ENCODE data around the gene SLC39A11.

The SLC39A11 gene

DNA sequence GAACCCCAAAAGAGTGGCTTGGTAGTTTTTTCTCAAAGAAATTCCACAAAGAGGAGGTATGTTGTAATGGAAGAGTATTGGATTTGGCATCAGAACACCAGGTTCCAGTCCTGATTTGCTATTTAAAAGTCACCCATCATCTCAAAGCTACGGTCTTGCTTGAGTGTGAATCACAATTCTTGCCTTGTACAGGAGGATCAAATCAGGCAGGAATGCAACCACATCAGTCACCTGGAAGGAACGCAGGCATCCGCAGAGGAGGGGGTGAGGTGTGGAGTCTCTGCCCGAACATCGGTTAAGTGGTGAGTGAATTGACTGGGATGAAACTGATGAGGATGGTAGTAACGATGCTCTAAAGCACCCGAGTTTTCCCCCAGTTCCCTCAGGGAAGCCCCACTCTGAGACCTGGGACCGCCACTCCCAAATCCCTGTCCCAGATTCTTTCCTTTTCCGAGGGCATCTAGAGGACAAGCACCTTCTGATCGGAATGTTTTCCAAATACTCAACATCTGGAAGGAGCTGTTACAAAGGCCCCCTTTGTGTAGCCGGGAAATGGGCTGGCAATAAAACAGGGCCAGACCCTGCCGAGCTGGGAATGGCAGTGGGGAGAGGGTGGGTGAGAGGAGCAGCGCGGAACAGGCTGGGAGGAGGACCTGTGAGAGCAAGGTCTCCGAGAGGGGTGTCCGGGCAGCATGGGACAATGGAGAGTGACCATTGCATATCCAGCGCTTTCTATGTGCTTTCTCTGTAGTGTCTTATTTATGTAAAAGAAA is 469.6 kb downstream of the SLC39A11 start:
- TF ChIP-seq, protein P1, sequence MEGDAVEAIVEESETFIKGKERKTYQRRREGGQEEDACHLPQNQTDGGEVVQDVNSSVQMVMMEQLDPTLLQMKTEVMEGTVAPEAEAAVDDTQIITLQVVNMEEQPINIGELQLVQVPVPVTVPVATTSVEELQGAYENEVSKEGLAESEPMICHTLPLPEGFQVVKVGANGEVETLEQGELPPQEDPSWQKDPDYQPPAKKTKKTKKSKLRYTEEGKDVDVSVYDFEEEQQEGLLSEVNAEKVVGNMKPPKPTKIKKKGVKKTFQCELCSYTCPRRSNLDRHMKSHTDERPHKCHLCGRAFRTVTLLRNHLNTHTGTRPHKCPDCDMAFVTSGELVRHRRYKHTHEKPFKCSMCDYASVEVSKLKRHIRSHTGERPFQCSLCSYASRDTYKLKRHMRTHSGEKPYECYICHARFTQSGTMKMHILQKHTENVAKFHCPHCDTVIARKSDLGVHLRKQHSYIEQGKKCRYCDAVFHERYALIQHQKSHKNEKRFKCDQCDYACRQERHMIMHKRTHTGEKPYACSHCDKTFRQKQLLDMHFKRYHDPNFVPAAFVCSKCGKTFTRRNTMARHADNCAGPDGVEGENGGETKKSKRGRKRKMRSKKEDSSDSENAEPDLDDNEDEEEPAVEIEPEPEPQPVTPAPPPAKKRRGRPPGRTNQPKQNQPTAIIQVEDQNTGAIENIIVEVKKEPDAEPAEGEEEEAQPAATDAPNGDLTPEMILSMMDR (IDR thresholded peaks at IDR 0.05; ENCODE audit: insufficient read depth, low read length, missing control alignments), result no peak
- no peak for DNase-seq (ENCODE audit: low read depth, low spot score)
- H3K4me3 ChIP-seq (ENCODE audit: low read depth, low read length), result no peak overlapping the region
- CTCF ChIA-PET, result interaction anchor here (1.6 to 6.6 kb wide), 2 partner anchors 9 to 64 kb away, joined by 4 to 46 read pairs; no protein-coding TSS in a partner anchor
- POLR2A ChIA-PET, result interaction anchor here (0.7 kb wide), 1 partner anchor 20 kb away, joined by 3 read pairs; no protein-coding TSS in a partner anchor

DNA sequence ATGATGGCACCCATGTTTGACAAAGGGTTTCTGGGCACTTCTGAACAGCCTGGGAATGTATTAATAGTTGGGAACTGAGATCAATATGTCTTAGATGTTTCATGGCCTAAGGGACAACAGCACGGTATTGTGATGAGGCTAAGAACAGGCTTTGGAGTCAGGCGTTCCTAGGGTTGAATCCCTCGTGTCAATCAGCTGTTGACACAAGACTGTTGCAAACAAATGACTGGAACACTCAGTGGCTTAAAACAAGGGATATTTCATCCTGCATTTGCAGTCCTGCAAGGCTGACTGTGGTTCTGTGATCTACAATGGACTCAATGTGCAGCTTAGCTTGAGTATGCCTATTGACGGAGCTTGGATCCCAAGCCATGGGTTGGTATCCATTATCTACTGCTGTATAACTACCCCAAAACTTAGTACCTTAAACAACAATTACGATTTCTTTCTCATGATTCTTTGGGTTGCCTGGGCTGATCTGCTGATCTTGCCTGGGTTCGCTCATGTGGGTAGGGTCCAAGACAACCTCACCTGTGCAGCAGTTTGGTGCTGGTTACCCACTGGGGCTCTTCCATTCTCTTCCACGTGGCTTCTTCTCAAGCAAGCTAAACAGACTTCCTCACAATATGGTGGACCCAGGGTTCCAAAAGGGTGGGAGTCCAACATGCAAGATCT is 472.4 kb downstream of the SLC39A11 start:
- no peak overlapping the region for H3K4me3 ChIP-seq (ENCODE audit: low read depth, low read length)
- ChIA-PET CTCF (interaction anchor here (1.6 kb wide), 1 partner anchor 60 kb away, joined by 7 read pairs; no protein-coding TSS in a partner anchor), POLR2A (interaction anchor here (0.6 kb wide), 1 partner anchor 205 kb away, joined by 5 read pairs; no protein-coding TSS in a partner anchor)
- TF ChIP-seq, protein P1 (IDR thresholded peaks at IDR 0.05; ENCODE audit: insufficient read depth, low read length, missing control alignments), result no peak
- DNase-seq (ENCODE audit: low read depth, low spot score), result no peak

DNA sequence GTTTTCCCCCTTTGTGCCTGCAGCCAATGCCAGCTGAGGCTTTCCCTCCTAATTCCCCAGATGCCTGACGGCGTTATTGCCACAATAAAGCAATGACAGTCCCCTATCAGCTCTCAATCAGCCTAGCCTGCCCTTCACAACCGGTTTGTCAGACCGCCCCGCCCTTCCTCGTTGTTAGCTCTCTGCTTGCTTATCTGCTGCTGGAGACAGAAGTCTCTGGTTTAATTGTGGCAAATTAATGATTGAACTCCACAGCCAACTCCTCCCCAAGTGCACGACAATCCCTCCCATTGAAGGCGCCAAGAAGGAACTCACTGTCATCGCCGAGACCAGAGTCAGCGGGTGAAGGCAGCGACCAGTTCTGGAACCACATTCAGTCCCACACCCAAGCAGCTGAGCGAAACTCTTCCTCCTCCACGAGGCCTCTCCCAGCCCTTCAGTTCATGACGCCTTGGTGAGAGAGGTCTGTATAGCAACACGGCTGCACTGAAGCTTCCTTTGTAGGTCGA is 474.4 kb downstream of the SLC39A11 start:
- TF ChIP-seq, protein P1 (IDR thresholded peaks at IDR 0.05; ENCODE audit: insufficient read depth, low read length, missing control alignments), result no peak
- ChIA-PET CTCF (interaction anchor here (0.7 to 1.2 kb wide), 3 partner anchors 14 to 59 kb away, joined by 3 to 5 read pairs (median 3); no protein-coding TSS in a partner anchor), POLR2A (no interaction called here)
- no peak overlapping the region for H3K4me3 ChIP-seq (ENCODE audit: low read depth, low read length)
- DNase-seq (ENCODE audit: low read depth, low spot score), result no peak

DNA sequence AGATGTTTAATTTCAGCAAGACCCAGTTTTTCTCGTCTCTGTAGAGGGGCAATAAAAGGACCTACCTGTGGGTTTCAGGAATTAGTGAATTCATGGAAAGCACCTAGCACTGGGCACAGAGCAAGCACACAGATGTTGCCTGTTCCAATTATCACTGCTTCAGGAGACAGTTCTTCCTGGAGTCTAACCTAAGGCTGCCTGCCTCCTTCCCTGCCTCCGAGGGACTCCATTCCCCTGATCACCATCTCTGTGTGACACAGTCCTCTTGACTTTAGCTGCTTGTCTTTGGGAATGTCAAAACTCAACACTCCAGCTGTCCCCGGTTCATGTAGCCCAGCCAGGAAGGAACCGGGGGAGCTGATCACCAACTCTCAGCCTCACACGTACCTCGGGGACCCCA is 474.9 kb downstream of the SLC39A11 start:
- DNase-seq (ENCODE audit: low read depth, low spot score), result no peak
- ChIA-PET POLR2A (no interaction called here), CTCF (interaction anchor here (0.7 to 1.2 kb wide), 3 partner anchors 14 to 58 kb away, joined by 3 to 5 read pairs (median 3); no protein-coding TSS in a partner anchor)
- H3K4me3 ChIP-seq (ENCODE audit: low read depth, low read length), result no peak overlapping the region
- TF ChIP-seq, protein P1 (IDR thresholded peaks at IDR 0.05; ENCODE audit: insufficient read depth, low read length, missing control alignments), result no peak

DNA sequence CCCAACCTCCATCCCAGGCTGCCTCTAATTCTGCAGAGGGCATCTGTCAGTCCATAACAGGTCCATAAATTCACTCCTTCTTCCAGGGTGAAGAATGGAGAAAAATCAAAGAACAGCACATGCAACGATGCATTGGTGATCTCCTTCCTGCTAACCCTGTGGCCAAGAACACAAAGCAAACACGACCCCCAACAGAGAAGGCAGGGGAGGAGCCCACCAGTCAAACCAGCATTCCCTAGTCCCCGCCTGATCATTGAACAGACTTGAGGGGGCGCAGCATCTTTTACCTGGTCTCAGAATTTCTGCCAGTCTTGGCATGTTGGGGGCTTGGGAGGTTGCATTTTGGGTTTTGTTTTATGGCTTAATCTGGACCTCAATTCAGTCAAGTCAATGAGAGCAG is 476.0 kb downstream of the SLC39A11 start:
- CTCF ChIA-PET, result no interaction called here
- POLR2A ChIA-PET, result no interaction called here
- TF ChIP-seq, protein P1 (IDR thresholded peaks at IDR 0.05; ENCODE audit: insufficient read depth, low read length, missing control alignments), result no peak
- DNase-seq (ENCODE audit: low read depth, low spot score), result no peak
- H3K4me3 ChIP-seq (ENCODE audit: low read depth, low read length), result no peak overlapping the region

DNA sequence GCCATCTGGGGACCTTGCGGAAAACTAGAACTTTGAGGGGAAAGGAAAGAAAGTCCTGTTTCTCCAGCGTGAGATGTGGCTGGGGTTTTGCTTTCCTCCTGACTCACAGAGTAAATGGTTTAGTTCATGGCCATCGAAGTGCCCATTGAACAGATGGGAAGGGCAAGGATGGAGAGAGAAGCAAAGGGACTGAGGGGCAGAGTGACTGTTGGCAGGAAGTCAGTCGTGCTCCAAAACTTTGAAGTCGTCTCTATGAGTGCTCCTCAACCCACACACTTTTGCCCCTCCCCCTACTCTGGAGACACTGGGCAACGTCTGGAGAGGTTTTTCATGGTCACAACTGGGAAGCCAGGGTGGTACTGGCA is 476.9 kb downstream of the SLC39A11 start:
- DNase-seq (ENCODE audit: low read depth, low spot score), result no peak

More for the DNA sequence above, 476.9 kb downstream of the SLC39A11 start:
- CTCF ChIA-PET, result interaction anchor here (2.6 kb wide), 1 partner anchor 56 kb away, joined by 10 read pairs; no protein-coding TSS in a partner anchor
- TF ChIP-seq, protein P1 (IDR thresholded peaks at IDR 0.05; ENCODE audit: insufficient read depth, low read length, missing control alignments), result no peak
- no peak overlapping the region for H3K4me3 ChIP-seq (ENCODE audit: low read depth, low read length)
- POLR2A ChIA-PET, result no interaction called here

All from AG04449 (cell line).